Activated T-cell treated with anti-CD3 and anti-CD28 coated beads, Interleukin-2, amount 50 U/mL, for 24 hours (primary cell): Measurements from ENCODE around the gene NECAP2.

Experiments
- DNase-seq: peaks from one replicate; pipeline ENCODE4 v3.0.0-alpha.2; 2020
- H3K27ac Mint-ChIP-seq: 2 replicates; pipeline ENCODE4 v1.8.0; 2020; ENCODE audit warnings: mild to moderate bottlenecking, mixed read lengths
- H3K27me3 Mint-ChIP-seq: 2 replicates; pipeline ENCODE4 v1.8.0; 2020; ENCODE audit warnings: mixed read lengths
- H3K36me3 Mint-ChIP-seq: 2 replicates; pipeline ENCODE4 v1.8.0; 2020; ENCODE audit warnings: low read depth, mixed read lengths
- H3K4me1 Mint-ChIP-seq: 2 replicates; pipeline ENCODE4 v1.8.0; 2020; ENCODE audit warnings: low read depth, mixed read lengths
- H3K4me3 Mint-ChIP-seq: 2 replicates; pipeline ENCODE4 v1.8.0; 2020; ENCODE audit warnings: mild to moderate bottlenecking, moderate library complexity, mixed read lengths
- H3K9me3 Mint-ChIP-seq: 2 replicates; pipeline ENCODE4 v1.8.0; 2020; ENCODE audit warnings: mixed read lengths

The NECAP2 gene

GRCh38 chr1:16440470-16441281, at the start of gene NECAP2:
Gene NECAP2 (plus strand): TSS chr1:16440724. CDS start chr1:16440762, 38 bp downstream.
- peaks cover 42% of the 10 kb centered on the region for H3K4me1 Mint-ChIP-seq
- peaks cover 43% of the 10 kb centered on the region for H3K36me3 Mint-ChIP-seq
- H3K27ac Mint-ChIP-seq = peak within 1 kb of the TSS; percentile 91
- H3K4me3 Mint-ChIP-seq = peak within 1 kb of the TSS; percentile 86
- H3K27me3 Mint-ChIP-seq = no peaks in the 10 kb centered on the region
- no peaks in the 10 kb centered on the region for H3K9me3 Mint-ChIP-seq
- peak; percentile 98 for DNase-seq

- peak overlapping the region; percentile 90 for H3K27ac Mint-ChIP-seq
- H3K4me3 Mint-ChIP-seq = no peak overlapping the region
- peaks cover 73% of the 10 kb centered on the region for H3K36me3 Mint-ChIP-seq
- H3K9me3 Mint-ChIP-seq = no peaks in the 10 kb centered on the region
- peaks cover 67% of the 10 kb centered on the region for H3K4me1 Mint-ChIP-seq
- no peak for DNase-seq
- no peaks in the 10 kb centered on the region for H3K27me3 Mint-ChIP-seq
Observed at GRCh38 chr1:16391411-16391810, 49.1 kb upstream of the NECAP2 start.

- peak overlapping the region; percentile 90 for H3K27ac Mint-ChIP-seq
Observed at GRCh38 chr1:16392740-16393569, 47.6 kb upstream of the NECAP2 start.

GRCh38 chr1:16393570-16394521, 46.7 kb upstream of the NECAP2 start:
- Mint-ChIP-seq H3K27ac (peak overlapping the region; percentile 90), H3K4me1 (peaks cover 52% of the 10 kb centered on the region)

More at GRCh38 chr1:16392740-16393569, 47.6 kb upstream of the NECAP2 start:
- H3K4me3 Mint-ChIP-seq = no peak overlapping the region
- no peaks in the 10 kb centered on the region for H3K9me3 Mint-ChIP-seq
- no peak for DNase-seq
- peaks cover 58% of the 10 kb centered on the region for H3K4me1 Mint-ChIP-seq
- no peaks in the 10 kb centered on the region for H3K27me3 Mint-ChIP-seq
- peaks cover 83% of the 10 kb centered on the region for H3K36me3 Mint-ChIP-seq

GRCh38 chr1:16394977-16395376, 45.5 kb upstream of the NECAP2 start:
- DNase-seq = no peak
- no peak overlapping the region for H3K27ac Mint-ChIP-seq
- no peak overlapping the region for H3K4me3 Mint-ChIP-seq
- no peaks in the 10 kb centered on the region for H3K27me3 Mint-ChIP-seq
- peaks cover 45% of the 10 kb centered on the region for H3K4me1 Mint-ChIP-seq
- peaks cover 94% of the 10 kb centered on the region for H3K36me3 Mint-ChIP-seq
- no peaks in the 10 kb centered on the region for H3K9me3 Mint-ChIP-seq

More at GRCh38 chr1:16393570-16394521, 46.7 kb upstream of the NECAP2 start:
- Mint-ChIP-seq H3K4me3 (no peak overlapping the region), H3K27me3 (no peaks in the 10 kb centered on the region), H3K36me3 (peaks cover 87% of the 10 kb centered on the region), H3K9me3 (no peaks in the 10 kb centered on the region)
- DNase-seq = no peak

GRCh38 chr1:16396591-16396990, 43.9 kb upstream of the NECAP2 start:
- no peak for DNase-seq
- H3K4me1 Mint-ChIP-seq = peaks cover 29% of the 10 kb centered on the region
- H3K4me3 Mint-ChIP-seq = no peak overlapping the region
- H3K9me3 Mint-ChIP-seq = no peaks in the 10 kb centered on the region
- H3K27ac Mint-ChIP-seq = peak overlapping the region; percentile 84
- no peaks in the 10 kb centered on the region for H3K27me3 Mint-ChIP-seq
- peaks cover 81% of the 10 kb centered on the region for H3K36me3 Mint-ChIP-seq

GRCh38 chr1:16397120-16397519, 43.4 kb upstream of the NECAP2 start:
- Mint-ChIP-seq H3K4me3 (no peak overlapping the region), H3K27ac (peak overlapping the region; percentile 84), H3K4me1 (peaks cover 23% of the 10 kb centered on the region), H3K9me3 (no peaks in the 10 kb centered on the region), H3K27me3 (no peaks in the 10 kb centered on the region), H3K36me3 (peaks cover 79% of the 10 kb centered on the region)
- DNase-seq = no peak

- no peak for DNase-seq
- Mint-ChIP-seq H3K27me3 (no peaks in the 10 kb centered on the region), H3K4me1 (peaks cover 11% of the 10 kb centered on the region), H3K36me3 (peaks cover 65% of the 10 kb centered on the region), H3K9me3 (no peaks in the 10 kb centered on the region), H3K4me3 (no peak overlapping the region), H3K27ac (peak overlapping the region; percentile 81)
Observed at GRCh38 chr1:16398371-16398953, 42.1 kb upstream of the NECAP2 start.

GRCh38 chr1:16402742-16403141, 37.8 kb upstream of the NECAP2 start:
- Mint-ChIP-seq H3K36me3 (peaks cover 23% of the 10 kb centered on the region), H3K4me3 (no peak overlapping the region), H3K27ac (no peak overlapping the region), H3K4me1 (no peaks in the 10 kb centered on the region), H3K9me3 (no peaks in the 10 kb centered on the region), H3K27me3 (no peaks in the 10 kb centered on the region)
- no peak for DNase-seq

GRCh38 chr1:16405441-16405840, 35.1 kb upstream of the NECAP2 start:
- Mint-ChIP-seq H3K27ac (no peak overlapping the region), H3K9me3 (no peaks in the 10 kb centered on the region), H3K4me3 (no peak overlapping the region), H3K4me1 (no peaks in the 10 kb centered on the region), H3K36me3 (no peaks in the 10 kb centered on the region), H3K27me3 (no peaks in the 10 kb centered on the region)
- DNase-seq = no peak

- Mint-ChIP-seq H3K27ac (peak overlapping the region; percentile 14), H3K9me3 (no peaks in the 10 kb centered on the region), H3K4me1 (no peaks in the 10 kb centered on the region), H3K4me3 (no peak overlapping the region), H3K36me3 (no peaks in the 10 kb centered on the region), H3K27me3 (no peaks in the 10 kb centered on the region)
- DNase-seq = no peak
Observed at GRCh38 chr1:16406868-16407267, 33.7 kb upstream of the NECAP2 start.

- Mint-ChIP-seq H3K36me3 (no peaks in the 10 kb centered on the region), H3K27me3 (no peaks in the 10 kb centered on the region), H3K4me1 (no peaks in the 10 kb centered on the region), H3K4me3 (no peak overlapping the region), H3K27ac (peak overlapping the region; percentile 49), H3K9me3 (no peaks in the 10 kb centered on the region)
- no peak for DNase-seq
Observed at GRCh38 chr1:16409536-16410152, 30.9 kb upstream of the NECAP2 start.

- no peak overlapping the region for H3K4me3 Mint-ChIP-seq
- no peaks in the 10 kb centered on the region for H3K9me3 Mint-ChIP-seq
- DNase-seq = no peak
- H3K27me3 Mint-ChIP-seq = no peaks in the 10 kb centered on the region
- no peaks in the 10 kb centered on the region for H3K36me3 Mint-ChIP-seq
- no peaks in the 10 kb centered on the region for H3K4me1 Mint-ChIP-seq
- H3K27ac Mint-ChIP-seq = no peak overlapping the region
Observed at GRCh38 chr1:16410803-16411202, 29.7 kb upstream of the NECAP2 start.
